SKM-1 treated with dmso at 0.1 percent for 144 hours (cell line): ENCODE data around the gene BRME1.

Experiments
- DNase-seq: peaks from one replicate; lab custom pipeline; 2025; ENCODE audit not compliant: unreplicated experiment; lab: John Stamatoyannopoulos, UW

Gene BRME1

GRCh38 chr19:13847407-13848339, 58.2 kb downstream of the BRME1 start:
- peak; percentile 58 for DNase-seq

DNA sequence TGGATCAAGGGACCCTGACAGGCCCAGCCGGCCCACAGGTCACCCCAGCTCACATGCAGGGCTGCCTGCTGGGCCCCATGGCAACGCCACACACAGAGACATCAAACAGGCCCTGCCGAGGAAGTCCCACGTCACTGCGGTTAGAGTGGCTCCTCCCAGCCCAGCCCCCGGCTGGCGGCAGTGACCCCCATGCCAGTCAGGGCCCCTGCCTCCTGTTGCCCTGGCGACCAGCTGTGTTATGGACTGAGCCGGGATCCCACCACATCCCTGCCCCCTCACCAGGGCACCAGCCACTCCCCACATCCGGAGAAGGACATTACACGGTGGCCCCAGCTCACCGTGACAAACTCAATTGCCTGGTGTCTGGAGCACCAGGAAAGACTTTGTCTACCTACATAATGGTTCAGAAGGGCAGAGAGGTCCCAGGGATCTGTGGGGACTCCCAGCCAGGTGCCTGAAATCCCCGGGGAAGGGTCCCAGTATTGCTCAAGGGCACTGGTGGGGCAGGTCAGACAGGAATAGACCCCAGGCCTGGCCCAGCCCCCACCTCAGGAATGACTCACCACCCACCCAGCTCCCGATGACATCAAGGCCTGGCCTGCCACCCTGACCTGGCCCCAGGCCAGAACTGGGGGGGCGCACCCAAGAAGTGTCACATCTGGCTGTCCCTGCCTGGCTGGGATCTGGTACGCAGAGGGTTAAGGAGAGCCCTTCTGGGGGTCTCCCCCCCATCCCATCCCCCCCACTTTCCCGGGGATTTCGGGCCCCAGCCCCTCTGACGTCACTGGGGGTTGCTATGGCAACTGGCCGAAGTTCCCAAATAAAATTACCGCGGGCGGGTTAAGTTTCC, 59.1 kb downstream of the BRME1 start:
- DNase-seq = peak; percentile 83

- no peak for DNase-seq
Observed at GRCh38 chr19:13844130-13844631, 61.7 kb downstream of the BRME1 start.

GRCh38 chr19:13843104-13843921, 62.6 kb downstream of the BRME1 start:
- DNase-seq = no peak

DNA sequence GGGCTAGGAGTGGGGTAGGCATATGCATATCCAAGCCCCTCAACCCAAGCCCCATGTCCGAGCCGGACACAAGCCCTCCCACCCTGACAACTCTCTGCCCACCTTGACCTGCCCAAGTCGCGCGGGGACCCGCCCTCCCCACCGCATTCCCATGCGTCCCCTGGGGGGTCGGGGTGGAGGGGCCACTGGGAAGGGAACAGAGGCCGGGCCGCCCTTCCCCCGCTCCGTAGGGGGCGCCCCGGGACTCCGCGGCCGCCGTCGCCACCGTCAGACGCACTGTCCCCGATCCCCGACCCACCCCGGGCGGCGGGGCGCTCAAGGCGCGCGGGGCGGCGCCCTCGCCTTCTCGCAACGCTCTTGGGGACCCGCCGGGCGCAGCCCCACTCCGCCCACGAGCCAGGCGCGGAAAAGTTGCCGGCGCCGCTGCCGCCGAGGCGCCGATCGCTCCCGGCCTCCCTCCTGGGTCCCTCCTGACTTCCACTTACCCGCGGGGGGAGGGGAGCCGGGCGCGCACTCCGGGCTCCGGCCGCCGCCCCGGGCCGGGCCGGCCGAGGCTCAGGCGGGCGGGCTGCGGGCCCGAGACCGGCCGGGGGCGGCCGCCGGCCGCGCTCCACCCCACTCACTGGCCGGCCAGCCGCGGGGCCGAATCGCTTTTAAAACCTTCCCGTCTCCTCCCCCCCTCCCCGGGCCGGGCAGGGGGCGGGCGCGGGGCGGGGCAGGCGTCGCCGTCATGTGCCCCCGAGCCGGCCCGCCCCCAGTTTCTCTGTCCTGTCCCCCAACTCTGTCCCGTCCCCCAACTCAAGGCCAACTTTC, 63.4 kb downstream of the BRME1 start:
- peak; percentile 56 for DNase-seq

- DNase-seq = no peak
Observed at GRCh38 chr19:13841962-13842290, 64.0 kb downstream of the BRME1 start.

- DNase-seq = no peak
Observed at GRCh38 chr19:13841086-13841961, 64.6 kb downstream of the BRME1 start.

GRCh38 chr19:13840305-13841085, 65.4 kb downstream of the BRME1 start:
- DNase-seq = no peak

DNA sequence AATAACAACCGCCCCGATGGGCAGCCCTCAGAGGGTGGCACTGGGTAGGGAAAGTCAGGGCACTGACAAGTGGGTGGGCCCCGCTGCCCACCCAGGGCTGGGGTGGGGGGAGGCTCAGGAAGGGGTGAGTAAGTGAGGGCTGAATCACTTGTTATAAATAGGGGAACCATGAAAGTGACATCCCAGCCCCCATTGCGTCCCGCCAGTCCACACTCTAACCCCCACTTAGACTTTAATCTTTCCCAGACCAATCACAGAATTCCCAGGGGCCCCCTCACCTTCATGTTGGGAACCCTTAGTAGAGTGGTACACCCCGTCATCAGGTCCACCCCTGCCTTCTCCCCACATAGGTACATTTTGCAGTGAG, 66.0 kb downstream of the BRME1 start:
- DNase-seq = no peak

DNA sequence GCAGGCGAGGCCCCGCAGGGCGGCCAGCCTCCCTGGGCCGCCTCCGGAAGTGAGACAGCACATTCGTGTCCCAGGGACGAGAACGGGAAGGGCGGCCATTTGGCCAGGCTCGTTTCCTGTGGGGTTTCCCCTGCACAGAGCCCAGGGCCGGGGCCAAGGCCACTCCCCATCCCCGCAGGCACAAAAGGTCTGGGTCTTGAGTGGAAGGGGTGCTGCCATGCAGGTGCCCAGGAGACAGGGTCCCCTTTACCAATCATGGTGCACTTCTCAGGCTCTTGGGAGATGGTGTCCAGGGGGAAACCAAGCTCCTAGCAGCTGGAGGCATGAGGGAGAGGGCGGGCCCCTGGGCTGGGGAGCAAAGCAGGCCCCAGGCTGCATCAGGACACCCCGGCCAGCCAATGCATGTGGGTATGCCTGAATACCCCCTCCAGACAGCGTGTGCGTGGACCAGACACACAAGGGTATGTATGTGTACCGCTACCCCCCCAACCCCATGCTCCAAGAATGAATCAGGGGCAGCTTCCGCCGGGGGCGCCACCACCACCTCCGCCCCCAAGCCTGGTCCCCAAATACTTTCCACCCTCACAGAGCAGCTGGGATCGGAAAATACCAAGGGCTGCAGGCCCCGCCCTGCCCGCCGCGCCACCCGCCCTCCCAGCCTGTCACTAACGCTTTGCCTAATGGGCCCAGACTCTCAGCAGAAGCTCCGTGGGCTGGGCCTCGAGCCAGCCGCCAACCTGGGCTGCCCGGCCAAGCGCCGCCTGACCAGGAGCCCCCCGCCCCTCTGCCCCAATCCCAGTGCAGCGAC, 66.6 kb downstream of the BRME1 start:
- DNase-seq = peak; percentile 79

GRCh38 chr19:13838435-13839129, 67.3 kb downstream of the BRME1 start:
- DNase-seq = no peak

GRCh38 chr19:13835791-13836723, 69.9 kb downstream of the BRME1 start:
- DNase-seq = peak; percentile 97

- DNase-seq = no peak
Observed at GRCh38 chr19:13834244-13835069, 71.5 kb downstream of the BRME1 start.

DNA sequence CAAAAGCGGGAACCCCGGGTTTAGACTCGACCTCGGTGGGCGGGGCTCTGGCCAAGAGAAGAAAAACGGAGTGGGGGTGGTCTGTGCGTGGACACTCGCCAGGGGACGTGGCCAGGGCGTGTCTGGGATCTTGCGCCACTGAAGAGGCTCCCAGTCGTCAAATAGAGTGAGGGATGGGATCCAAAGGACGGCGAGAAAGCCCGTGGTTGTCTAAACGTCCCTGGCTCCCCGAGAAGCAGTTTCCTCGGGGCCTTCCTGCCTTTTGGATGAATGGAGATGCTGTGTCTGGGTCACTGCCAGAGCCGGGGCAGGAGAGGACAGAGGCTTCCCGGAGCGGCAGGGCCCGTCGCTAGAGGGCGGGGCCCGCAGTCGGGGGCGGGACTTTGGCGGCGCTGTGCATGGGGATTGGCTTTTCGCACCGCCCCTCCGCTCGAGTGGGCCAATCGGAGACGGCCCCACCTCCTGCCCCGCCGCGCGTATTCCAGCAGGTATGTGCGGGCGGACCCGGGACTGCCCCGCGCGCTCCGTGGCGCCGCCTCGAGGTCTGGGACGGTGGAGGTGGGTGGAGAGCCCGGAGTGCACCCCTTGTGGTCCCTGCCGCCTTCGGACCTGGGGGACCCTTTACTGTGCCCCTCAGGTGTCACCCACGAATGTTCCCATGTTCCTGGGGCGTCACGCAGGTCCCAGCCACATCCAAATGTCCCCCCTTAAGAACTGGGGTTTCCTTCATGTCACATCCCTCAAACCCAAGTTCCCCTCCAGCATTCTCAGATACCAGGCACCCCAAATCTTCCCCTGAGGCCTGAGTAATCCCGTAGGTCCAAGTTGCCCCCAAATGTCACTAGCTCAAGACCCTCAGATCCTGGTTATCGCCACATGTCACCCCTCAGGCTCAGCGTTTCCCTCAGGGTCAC, 72.3 kb downstream of the BRME1 start:
- DNase-seq = no peak
